ENCODE data around the gene DUSP3.

The DUSP3 gene

GRCh38 chr17:43758497-43759174 lies 20.1 kb downstream of the DUSP3 start, which contains the start of gene SOST:
TSS of gene SOST (minus strand) at chr17:43758791. CDS start at chr17:43758741, 50 bp downstream.
- no peaks in the 10 kb centered on the region for H4K20me1 ChIP-seq (ENCODE audit: insufficient read depth, low read length)
- DNase-seq (no peak), ATAC-seq (ENCODE audit: insufficient read depth, low read depth) (no peak)
- no peak within 1 kb of the TSS for H3K4me3 ChIP-seq (ENCODE audit: low read depth in 1 of 2, low read length in 2 of 2)
- H3K27me3 ChIP-seq (ENCODE audit: insufficient read depth, low read length, poor library complexity) = no peaks in the 10 kb centered on the region
- no peaks in the 10 kb centered on the region for H3K79me2 ChIP-seq (ENCODE audit: insufficient read depth, low read length)
- H3K27ac ChIP-seq (ENCODE audit: low read length) = no peak within 1 kb of the TSS
- H3K9ac ChIP-seq (ENCODE audit: low read depth, low read length) = no peak within 1 kb of the TSS
- no peaks in the 10 kb centered on the region for H3K9me3 ChIP-seq (ENCODE audit: insufficient read depth, low read length, severe bottlenecking)
- H3K4me1 ChIP-seq (ENCODE audit: insufficient read depth, low read length) = no peaks in the 10 kb centered on the region
- TF ChIP-seq EZH2 (IDR thresholded peaks at IDR 0.05; ENCODE audit: borderline replicate concordance, low read depth, low read length, severe bottlenecking) (no peak), CTCF (IDR thresholded peaks at IDR 0.05; ENCODE audit: borderline replicate concordance, extremely low read depth, low read length, poor library complexity, severe bottlenecking) (no peak)
- H3K36me3 ChIP-seq (ENCODE audit: insufficient read depth, low read length) = no peaks in the 10 kb centered on the region
- no peak within 1 kb of the TSS for H3K4me2 ChIP-seq (ENCODE audit: insufficient read depth, low read length)
- no peak within 1 kb of the TSS for H2AFZ ChIP-seq (ENCODE audit: low read depth, low read length)

- no peak for TF ChIP-seq EZH2 (IDR thresholded peaks at IDR 0.05; ENCODE audit: borderline replicate concordance, low read depth, low read length, severe bottlenecking)
- TF ChIP-seq CTCF (IDR thresholded peaks at IDR 0.05; ENCODE audit: borderline replicate concordance, extremely low read depth, low read length, poor library complexity, severe bottlenecking) = no peak
- H3K36me3 ChIP-seq (ENCODE audit: insufficient read depth, low read length) = no peaks in the 10 kb centered on the region
- no peak overlapping the region for H2AFZ ChIP-seq (ENCODE audit: low read depth, low read length)
- H3K4me3 ChIP-seq (ENCODE audit: low read depth in 1 of 2, low read length in 2 of 2) = no peak overlapping the region
- H3K27ac ChIP-seq (ENCODE audit: low read length) = no peak overlapping the region
- H3K9ac ChIP-seq (ENCODE audit: low read depth, low read length) = no peak overlapping the region
- H4K20me1 ChIP-seq (ENCODE audit: insufficient read depth, low read length) = no peaks in the 10 kb centered on the region
- no peaks in the 10 kb centered on the region for H3K9me3 ChIP-seq (ENCODE audit: insufficient read depth, low read length, severe bottlenecking)
- DNase-seq (no peak), ATAC-seq (ENCODE audit: insufficient read depth, low read depth) (no peak)
- H3K79me2 ChIP-seq (ENCODE audit: insufficient read depth, low read length) = no peaks in the 10 kb centered on the region
- no peak overlapping the region for H3K4me2 ChIP-seq (ENCODE audit: insufficient read depth, low read length)
- H3K27me3 ChIP-seq (ENCODE audit: insufficient read depth, low read length, poor library complexity) = peaks cover under 1% of the 10 kb centered on the region
- H3K4me1 ChIP-seq (ENCODE audit: insufficient read depth, low read length) = no peaks in the 10 kb centered on the region
These were observed 20.7 kb downstream of the DUSP3 start for GRCh38 chr17:43758086-43758485.

GRCh38 chr17:43757171-43757660 lies 21.6 kb downstream of the DUSP3 start:
- H3K79me2 ChIP-seq (ENCODE audit: insufficient read depth, low read length) = no peaks in the 10 kb centered on the region
- ATAC-seq (ENCODE audit: insufficient read depth, low read depth) = no peak
- DNase-seq = no peak
- H3K36me3 ChIP-seq (ENCODE audit: insufficient read depth, low read length) = no peaks in the 10 kb centered on the region
- peaks cover 5% of the 10 kb centered on the region for H3K27me3 ChIP-seq (ENCODE audit: insufficient read depth, low read length, poor library complexity)
- no peaks in the 10 kb centered on the region for H4K20me1 ChIP-seq (ENCODE audit: insufficient read depth, low read length)
- no peak overlapping the region for H3K4me3 ChIP-seq (ENCODE audit: low read depth in 1 of 2, low read length in 2 of 2)
- H3K9ac ChIP-seq (ENCODE audit: low read depth, low read length) = no peak overlapping the region
- H3K9me3 ChIP-seq (ENCODE audit: insufficient read depth, low read length, severe bottlenecking) = no peaks in the 10 kb centered on the region
- no peak overlapping the region for H3K4me2 ChIP-seq (ENCODE audit: insufficient read depth, low read length)
- H3K27ac ChIP-seq (ENCODE audit: low read length) = no peak overlapping the region
- TF ChIP-seq EZH2 (IDR thresholded peaks at IDR 0.05; ENCODE audit: borderline replicate concordance, low read depth, low read length, severe bottlenecking) (no peak), CTCF (IDR thresholded peaks at IDR 0.05; ENCODE audit: borderline replicate concordance, extremely low read depth, low read length, poor library complexity, severe bottlenecking) (no peak)
- no peak overlapping the region for H2AFZ ChIP-seq (ENCODE audit: low read depth, low read length)
- no peaks in the 10 kb centered on the region for H3K4me1 ChIP-seq (ENCODE audit: insufficient read depth, low read length)

All from DND-41 (cell line).